Astrocyte of the cerebellum (primary cell): ENCODE data around the gene SLC22A23.

Experiments used
- DNase-seq: peaks from one replicate; pipeline ENCODE4 v3.0.0-alpha.2; 2011; ENCODE audit warnings: low read depth
- H3K4me3 ChIP-seq: 2 replicates; pipeline ENCODE4 v1.5.1; 2011; ENCODE audit warnings: mild to moderate bottlenecking, low read depth, low read length, moderate library complexity
- in situ Hi-C: cut with HindIII; loops from 2 replicates; pipeline ENCODE4 v1.10.0; 2017; ENCODE audit warnings: low sequenced_read_pairs
- TF ChIP-seq, protein P1 (sequence below): IDR thresholded peaks from 2 replicates; pipeline ENCODE4 v1.5.1; 2012; ENCODE audit warnings: low read length, low read depth, moderate library complexity, mild to moderate bottlenecking; ENCODE audit errors: missing control alignments

Gene SLC22A23

GRCh38 chr6:3419624-3420272 lies 37.1 kb downstream of the SLC22A23 start:
- no peak for DNase-seq
- no peak overlapping the region for H3K4me3 ChIP-seq
- TF ChIP-seq, protein P1, sequence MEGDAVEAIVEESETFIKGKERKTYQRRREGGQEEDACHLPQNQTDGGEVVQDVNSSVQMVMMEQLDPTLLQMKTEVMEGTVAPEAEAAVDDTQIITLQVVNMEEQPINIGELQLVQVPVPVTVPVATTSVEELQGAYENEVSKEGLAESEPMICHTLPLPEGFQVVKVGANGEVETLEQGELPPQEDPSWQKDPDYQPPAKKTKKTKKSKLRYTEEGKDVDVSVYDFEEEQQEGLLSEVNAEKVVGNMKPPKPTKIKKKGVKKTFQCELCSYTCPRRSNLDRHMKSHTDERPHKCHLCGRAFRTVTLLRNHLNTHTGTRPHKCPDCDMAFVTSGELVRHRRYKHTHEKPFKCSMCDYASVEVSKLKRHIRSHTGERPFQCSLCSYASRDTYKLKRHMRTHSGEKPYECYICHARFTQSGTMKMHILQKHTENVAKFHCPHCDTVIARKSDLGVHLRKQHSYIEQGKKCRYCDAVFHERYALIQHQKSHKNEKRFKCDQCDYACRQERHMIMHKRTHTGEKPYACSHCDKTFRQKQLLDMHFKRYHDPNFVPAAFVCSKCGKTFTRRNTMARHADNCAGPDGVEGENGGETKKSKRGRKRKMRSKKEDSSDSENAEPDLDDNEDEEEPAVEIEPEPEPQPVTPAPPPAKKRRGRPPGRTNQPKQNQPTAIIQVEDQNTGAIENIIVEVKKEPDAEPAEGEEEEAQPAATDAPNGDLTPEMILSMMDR: no peak
- in situ Hi-C loops: loop anchor here (5.0 kb wide), 1 partner anchor 83 kb away; no protein-coding TSS in a partner anchor

- TF ChIP-seq, protein P1: no peak
- in situ Hi-C loops: loop anchor here (5.0 kb wide), 1 partner anchor 84 kb away; no protein-coding TSS in a partner anchor
- no peak for DNase-seq
- no peak overlapping the region for H3K4me3 ChIP-seq
Measured at GRCh38 chr6:3418496-3419060, 38.3 kb downstream of the SLC22A23 start.

GRCh38 chr6:3417473-3417872 lies 39.4 kb downstream of the SLC22A23 start:
- TF ChIP-seq, protein P1: no peak
- in situ Hi-C loops: loop anchor here (5.0 kb wide), 1 partner anchor 85 kb away; no protein-coding TSS in a partner anchor
- no peak overlapping the region for H3K4me3 ChIP-seq
- no peak for DNase-seq

DNA sequence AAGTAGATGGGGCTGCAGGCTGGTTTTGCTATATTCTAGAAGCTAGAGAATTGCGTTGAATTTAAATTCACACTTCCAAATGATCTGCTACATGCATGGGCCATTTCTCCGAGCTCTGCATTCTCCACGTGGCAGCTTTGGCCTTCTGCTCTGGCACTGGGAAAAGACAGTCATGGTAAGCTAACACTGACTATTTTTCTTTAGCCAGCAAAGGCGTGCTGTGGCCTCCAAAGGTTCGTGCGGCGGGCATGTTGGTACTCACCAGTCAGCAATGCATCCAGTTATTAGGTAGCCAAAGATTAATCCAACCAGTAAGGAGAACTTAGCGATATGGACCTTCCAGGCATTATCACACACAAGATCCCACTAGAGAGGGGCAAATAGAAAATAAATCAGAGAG lies 41.4 kb downstream of the SLC22A23 start:
- H3K4me3 ChIP-seq: no peak overlapping the region
- in situ Hi-C loops: loop anchor here (5.0 kb wide), 1 partner anchor 87 kb away; no protein-coding TSS in a partner anchor
- TF ChIP-seq, protein P1: no peak

GRCh38 chr6:3415082-3415453 lies 41.8 kb downstream of the SLC22A23 start:
- no peak overlapping the region for H3K4me3 ChIP-seq
- TF ChIP-seq, protein P1: no peak
- in situ Hi-C loops: loop anchor here (5.0 kb wide), 1 partner anchor 87 kb away; no protein-coding TSS in a partner anchor
- no peak for DNase-seq

More for the DNA sequence above, 41.4 kb downstream of the SLC22A23 start:
- DNase-seq: no peak

- no peak overlapping the region for H3K4me3 ChIP-seq
- TF ChIP-seq, protein P1: no peak
- no peak for DNase-seq
- in situ Hi-C loops: loop anchor here (5.0 kb wide), 1 partner anchor 88 kb away; no protein-coding TSS in a partner anchor
Measured at GRCh38 chr6:3414327-3415081, 42.3 kb downstream of the SLC22A23 start.
